ENCODE data around the gene WDTC1. TPM values are rescaled to one million over a fixed set of nuclear protein-coding genes. Genes with fewer than 3 reads are reported as not detected.
"Not testable (repeated sequence)": the region's sequence is repeated elsewhere in the genome, so short reads cannot be mapped to it uniquely, and the experiment has no call there.

Gene WDTC1
- total and polyA plus RNA-seq, 10 donors: 7.7 to 56.5 (median 44.1) TPM

- intact Hi-C loops (cut with DNase I; ENCODE audit: low total_unique reads): no loop called here
- no peaks in the 10 kb centered on the region for H3K27me3 ChIP-seq (replicated peaks in 1 of 7)
- H3K36me3 ChIP-seq: no peaks in the 10 kb centered on the region
- H3K27ac ChIP-seq: no peak overlapping the region
- DNase-seq: no peak
- 93 to 97% (median 94%) methylated on average over 6 of the region's 6 CpGs for WGBS, 5 donors
- H3K9me3 ChIP-seq: no peaks in the 10 kb centered on the region
- no peak overlapping the region for H3K4me3 ChIP-seq
- TF ChIP-seq POLR2A (IDR thresholded peaks at IDR 0.05) (no peak), POLR2AphosphoS5 (IDR thresholded peaks at IDR 0.05) (no peak), CTCF (IDR thresholded peaks at IDR 0.05 in 8 of 11, conservative IDR thresholded peaks at IDR 0.05 in 3 of 11) (no peak)
- H3K4me1 ChIP-seq: no peaks in the 10 kb centered on the region
These were observed 17.0 kb upstream of the WDTC1 start for GRCh38 chr1:27217401-27217800.

GRCh38 chr1:27218736-27219135, 15.7 kb upstream of the WDTC1 start:
- Histone ChIP-seq H3K9me3 (no peaks in the 10 kb centered on the region), H3K4me1 (no peaks in the 10 kb centered on the region), H3K27ac (no peak overlapping the region), H3K27me3 (replicated peaks in 1 of 7) (no peaks in the 10 kb centered on the region), H3K36me3 (no peaks in the 10 kb centered on the region), H3K4me3 (no peak overlapping the region)
- intact Hi-C loops (cut with DNase I; ENCODE audit: low total_unique reads): no loop called here
- DNase-seq: no peak
- WGBS, 5 donors: 79 to 92% (median 91%) methylated on average over 3 of the region's 3 CpGs
- TF ChIP-seq CTCF (IDR thresholded peaks at IDR 0.05 in 8 of 11, conservative IDR thresholded peaks at IDR 0.05 in 3 of 11) (no peak), POLR2AphosphoS5 (IDR thresholded peaks at IDR 0.05) (no peak), POLR2A (IDR thresholded peaks at IDR 0.05) (no peak)

GRCh38 chr1:27220096-27220495, 14.3 kb upstream of the WDTC1 start:
- TF ChIP-seq POLR2AphosphoS5 (IDR thresholded peaks at IDR 0.05) (no peak), CTCF (IDR thresholded peaks at IDR 0.05 in 8 of 11, conservative IDR thresholded peaks at IDR 0.05 in 3 of 11) (no peak), POLR2A (IDR thresholded peaks at IDR 0.05) (no peak)
- intact Hi-C loops (cut with DNase I; ENCODE audit: low total_unique reads): no loop called here
- DNase-seq: no peak
- Histone ChIP-seq H3K4me1 (no peaks in the 10 kb centered on the region), H3K27ac (no peak overlapping the region), H3K4me3 (no peak overlapping the region), H3K27me3 (replicated peaks in 1 of 7) (no peaks in the 10 kb centered on the region), H3K36me3 (no peaks in the 10 kb centered on the region), H3K9me3 (no peaks in the 10 kb centered on the region)
- 59 to 74% (median 65%) methylated on average over 2 of the region's 2 CpGs for whole genome bisulfite sequencing, 5 donors

GRCh38 chr1:27220702-27221497, 13.5 kb upstream of the WDTC1 start:
- 74 to 92% (median 84%) methylated on average over 3 to 5 of the region's 5 CpGs for WGBS, 5 donors

More at GRCh38 chr1:27220702-27221497, 13.5 kb upstream of the WDTC1 start:
- H3K4me1 ChIP-seq; H3K27me3 ChIP-seq (replicated peaks in 1 of 7); H3K9me3 ChIP-seq; H3K36me3 ChIP-seq; H3K27ac ChIP-seq; DNase-seq; H3K4me3 ChIP-seq; intact Hi-C loops (cut with DNase I; ENCODE audit: low total_unique reads): not testable (repeated sequence)

All from spleen (tissue), 11 donors.